ENCODE measurements around the gene TOP2B.

Gene TOP2B

DNA sequence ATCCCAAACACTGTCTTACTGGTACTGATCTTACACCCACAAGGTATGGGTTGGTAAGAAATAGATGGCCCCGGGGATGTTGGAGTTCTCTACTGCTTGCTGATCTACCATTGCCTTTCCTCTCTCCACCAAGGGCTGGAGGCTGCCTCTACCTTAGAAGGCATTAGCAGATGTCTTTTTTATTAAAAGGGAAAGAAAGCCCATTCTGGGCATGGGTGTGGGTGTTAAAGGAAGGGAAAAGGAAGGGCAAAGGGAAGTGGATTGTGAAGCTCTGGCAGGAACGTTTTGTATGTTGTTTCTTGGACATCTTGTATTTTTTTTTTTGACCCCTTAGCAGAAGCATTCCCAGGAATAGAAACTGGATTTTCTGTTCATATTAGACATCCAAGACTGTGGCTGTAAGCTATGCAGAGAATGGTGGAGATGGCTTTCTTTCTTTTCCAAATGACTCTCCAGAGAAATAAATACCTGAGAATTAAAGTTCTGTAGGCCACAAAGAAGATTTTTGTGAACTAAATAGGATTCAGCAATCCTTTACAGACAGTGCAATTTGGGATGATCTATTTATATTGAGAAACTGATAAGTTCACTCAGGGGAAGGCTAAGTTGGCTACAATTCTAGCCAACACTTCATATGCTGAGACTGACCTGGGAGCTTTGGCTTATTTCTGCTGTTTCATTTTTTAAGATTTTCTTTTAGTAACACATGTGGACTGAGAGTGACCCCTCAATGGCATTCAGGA is 108.8 kb downstream of the TOP2B start:
- no peak for DNase-seq

DNA sequence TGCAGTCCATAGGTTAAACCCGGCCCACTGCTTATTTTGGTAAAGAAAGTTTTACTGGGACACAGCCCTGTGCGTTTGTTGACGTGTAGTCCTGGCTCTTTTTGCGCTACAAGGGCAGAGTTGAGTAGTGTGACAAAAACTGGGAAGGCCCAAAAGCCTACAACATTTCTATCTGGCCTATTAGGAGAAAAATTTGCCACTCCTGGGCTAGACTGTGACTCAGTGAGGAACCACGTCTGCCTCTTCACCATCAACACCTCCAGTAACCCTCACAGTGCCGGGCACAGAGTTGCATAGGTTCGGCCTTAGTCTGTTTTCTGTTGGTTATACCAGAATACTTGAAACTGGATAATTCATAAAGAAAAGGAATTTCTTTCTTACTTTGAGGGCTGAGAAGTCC is 110.3 kb downstream of the TOP2B start:
- no peak for DNase-seq

DNA sequence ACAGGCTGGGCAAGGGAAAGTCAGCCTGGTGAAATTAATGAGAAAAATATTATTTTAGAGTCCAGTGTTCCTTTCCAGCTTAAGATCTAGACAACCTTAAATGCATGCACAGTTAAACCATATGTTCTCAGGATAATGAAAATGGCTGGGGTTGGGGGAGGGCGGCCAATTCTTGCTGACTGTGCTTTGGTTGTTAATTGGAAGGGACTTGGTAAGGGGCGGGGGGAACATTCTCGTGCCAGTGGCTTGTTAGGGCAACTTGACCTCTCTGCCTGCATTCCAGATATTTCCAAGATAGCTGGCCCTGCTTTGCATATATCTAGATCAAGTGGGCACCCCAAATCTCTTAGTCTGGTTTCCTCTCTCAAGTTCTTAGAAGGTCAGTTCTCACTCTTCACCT is 112.5 kb downstream of the TOP2B start:
- DNase-seq = no peak

DNA sequence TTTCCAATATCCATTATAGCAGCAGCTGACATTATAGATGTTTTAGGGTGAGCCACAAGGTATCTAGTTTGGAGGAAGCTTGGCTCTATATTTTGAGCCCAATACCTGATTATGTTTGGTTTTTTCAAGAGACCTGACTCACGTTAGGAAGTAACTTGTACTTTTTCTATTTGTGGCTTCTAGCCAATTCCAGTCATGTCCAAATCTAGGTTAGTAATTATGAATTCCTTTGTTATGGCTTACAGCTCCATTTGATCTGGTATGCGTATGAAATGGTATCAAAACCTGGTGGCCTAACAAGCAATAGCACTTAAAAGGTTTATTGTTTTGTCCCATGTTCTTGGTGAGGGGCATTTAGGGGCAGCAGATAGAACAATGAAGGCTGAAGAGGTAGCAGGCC is 115.9 kb downstream of the TOP2B start:
- DNase-seq = no peak

DNA sequence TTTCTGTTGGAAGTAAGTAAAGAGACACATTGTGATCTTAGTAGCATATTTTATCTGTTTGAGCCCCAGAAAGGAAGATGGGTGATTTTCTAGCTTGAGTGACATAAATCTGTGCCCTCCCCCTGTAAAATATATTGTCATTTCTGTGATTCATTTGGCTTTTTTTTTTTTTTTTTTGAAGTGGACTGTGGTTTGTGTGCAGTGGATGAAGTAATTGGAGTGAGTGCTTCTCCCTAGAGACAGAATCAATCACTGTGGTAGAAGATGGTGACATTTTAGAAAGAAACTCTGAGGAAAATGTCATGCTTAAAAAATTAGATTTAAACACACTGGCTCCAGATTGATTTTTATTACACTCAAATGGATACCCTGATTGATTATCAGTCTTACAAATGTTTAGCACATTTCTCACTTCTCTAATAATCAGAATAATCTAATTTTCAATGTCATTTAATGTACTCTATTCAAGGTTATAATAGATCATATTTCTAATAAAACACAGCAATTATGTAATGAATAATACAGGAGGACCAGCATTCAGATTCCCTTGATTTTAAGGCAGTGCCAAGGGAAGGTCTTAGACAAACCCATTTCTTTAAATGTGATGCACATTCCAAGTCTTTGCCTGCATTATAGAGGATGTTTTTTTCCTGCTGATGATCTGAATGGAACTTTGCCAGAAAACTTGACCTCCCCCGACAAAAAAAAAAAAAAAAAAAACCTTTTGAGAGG is 116.6 kb downstream of the TOP2B start:
- no peak for DNase-seq
